Left lung (tissue), 10 donors: ENCODE results near the gene DYRK1A. TPM values are rescaled to one million over a fixed set of nuclear protein-coding genes. Genes with fewer than 3 reads are reported as not detected.

ENCODE experiments used
- ATAC-seq: fragments of 200-7000 bp; cut with Tn5 transposase; one replicate; pipeline ENCODE4 v1.9.1; 2020; ENCODE audit warnings: moderate library complexity
- DNase-seq, 4 donors: peaks; one replicate each; pipeline ENCODE4 v3.0.0-alpha.2; 2013 to 2020
- H3K27ac ChIP-seq, 2 donors: fragments of 200-600 bp; sonication (generic) in 1 of 2; one replicate each; pipeline versions ENCODE4 v1.5.0 to v1.8.0; 2020 to 2021
- H3K27me3 ChIP-seq, 2 donors: fragments of 200-600 bp; sonication (generic) in 1 of 2; one replicate each; pipeline versions ENCODE4 v1.5.0 to v1.8.0; 2020 to 2021
- H3K36me3 ChIP-seq, 2 donors: fragments of 200-600 bp; sonication (generic) in 1 of 2; one replicate each; pipeline versions ENCODE4 v1.5.0 to v1.8.0; 2020 to 2021
- H3K4me1 ChIP-seq, 2 donors: fragments of 200-600 bp; one replicate each; pipeline ENCODE4 v1.8.0; 2021
- H3K4me3 ChIP-seq, 2 donors: fragments of 200-600 bp; sonication (generic) in 1 of 2; one replicate each; pipeline versions ENCODE4 v1.5.0 to v1.8.0; 2020 to 2021; ENCODE audit warnings: mild to moderate bottlenecking in 1 of 2
- H3K9me3 ChIP-seq, 2 donors: fragments of 200-600 bp; sonication (generic) in 1 of 2; one replicate each; pipeline versions ENCODE4 v1.5.0 to v1.8.0; 2020 to 2021
- CTCF ChIP-seq, 2 donors: fragments of 200-600 bp; sonication (generic) in 1 of 2; IDR thresholded peaks; one replicate each; pipeline versions ENCODE4 v1.5.0 to v1.8.0; 2021; ENCODE audit warnings: antibody characterized with exemption in 2 of 2
- intact Hi-C, 2 donors: fragments of 100-400 bp; cut with DNase I; formaldehyde crosslinking; loops; one replicate each; pipeline versions ENCODE4 v1.11.2 to v1.14.2; 2022
- polyA plus RNA-seq, 6 donors: library from polyadenylated mRNA; unstranded; fragments of 120-200 nt; gene quantifications; one replicate each; pipeline ENCODE4 v1.2.1, GENCODE V29; 2013; ENCODE audit not compliant: insufficient read length in 6 of 6
- total RNA-seq, 2 donors: library from RNA; stranded (reverse); fragmentation: NEBNext Ultra II Directional; extraction: Animal tissue kit (Norgen Biotek cat#: 25700); gene quantifications; one replicate each; pipeline ENCODE4 v1.2.1, GENCODE V29; 2021
- donor health status: DM: no; HTN: yes; CAD: no.
- donor health status: DM: no; HTN: no; CAD: no.

The DYRK1A gene
- total and polyA plus RNA-seq, 8 donors = 57.0 to 69.9 (median 65.8) TPM

- ATAC-seq (no peak), DNase-seq (no peak)
- Histone ChIP-seq H3K27me3 (no peaks in the 10 kb centered on the region), H3K4me3 (no peak overlapping the region), H3K36me3 (no peaks in the 10 kb centered on the region), H3K9me3 (peaks cover 0 to 20% of the 10 kb centered on the region in 2 donors), H3K27ac (no peak overlapping the region), H3K4me1 (no peaks in the 10 kb centered on the region)
- TF ChIP-seq CTCF (IDR thresholded peaks at IDR 0.05) = no peak
- intact Hi-C loops = no loop called here
These were observed 209.0 kb downstream of the DYRK1A start for GRCh38 chr21:37575580-37575979.

Other genes starting within 250 kb of the DYRK1A start
- 10 to 100 TPM; 46.0 to 66.2 TPM for gene VPS26C, start 99.4 kb upstream of the DYRK1A start, total RNA-seq
- 10 to 100 TPM; 34.6 to 41.3 (median 37.8) TPM for gene VPS26C, start 99.4 kb upstream of the DYRK1A start, polyA plus RNA-seq